GM18507 (cell line): ENCODE data around the gene CTAGE6.
"Not testable (repeated sequence)": the region's sequence is repeated elsewhere in the genome, so short reads cannot be mapped to it uniquely, and the experiment has no call there.

Experiments used
- DNase-seq: peaks from one replicate; pipeline ENCODE4 v3.0.0; 2011; ENCODE audit warnings: low read depth; ENCODE audit not compliant: insufficient read length; ENCODE audit errors: extremely low spot score
- FAIRE-seq: peaks from 2 replicates; lab custom pipeline; 2011; peaks lifted over from hg19 to GRCh38; lab: Jason Lieb, UNC

Gene CTAGE6

GRCh38 chr7:143757596-143757995, at the start of gene CTAGE6:
Gene CTAGE6, minus strand, starts transcription at chr7:143757696. Its CDS starts 38 bp downstream, at chr7:143757658.
- FAIRE-seq, DNase-seq: not testable (repeated sequence)

DNA sequence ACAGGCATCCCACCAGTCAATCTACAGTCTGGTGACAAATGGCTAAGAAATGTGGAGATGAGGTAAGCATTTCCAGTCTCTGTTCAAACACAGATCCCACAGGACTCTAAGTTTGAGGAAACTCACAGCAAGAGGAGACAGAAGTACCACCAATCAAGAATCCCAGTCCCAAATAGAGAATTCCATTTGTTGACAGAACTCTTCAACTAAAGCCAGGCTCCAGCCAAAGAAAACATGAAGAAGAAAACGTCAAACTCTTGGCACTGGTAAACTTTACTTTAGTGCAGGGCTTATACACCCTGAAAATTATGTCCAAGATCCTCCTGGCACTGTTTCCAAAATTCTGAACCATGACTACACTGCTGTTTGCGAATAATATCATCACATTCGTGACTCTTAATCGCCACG, 49.2 kb upstream of the CTAGE6 start:
- DNase-seq, FAIRE-seq: not testable (repeated sequence)

DNA sequence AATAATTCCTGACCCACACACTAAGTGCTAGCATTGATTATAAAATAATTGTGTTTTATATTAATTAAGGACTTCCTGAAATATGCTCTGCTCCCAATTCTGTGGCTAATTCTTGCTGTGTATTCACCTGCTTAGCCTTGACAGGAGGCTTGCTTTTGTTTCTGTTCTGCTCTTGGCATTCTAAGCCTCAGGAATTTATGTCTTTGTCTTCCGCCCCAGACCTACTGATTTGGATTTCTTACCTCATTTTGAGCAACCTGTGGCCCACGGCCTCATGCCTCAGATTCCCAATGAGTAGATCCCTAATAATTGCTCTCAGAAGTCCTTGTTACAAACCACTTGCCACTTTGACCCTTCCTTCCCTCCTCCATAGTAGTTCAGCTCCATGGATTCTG, 40.4 kb upstream of the CTAGE6 start:
- FAIRE-seq: not testable (repeated sequence)

DNA sequence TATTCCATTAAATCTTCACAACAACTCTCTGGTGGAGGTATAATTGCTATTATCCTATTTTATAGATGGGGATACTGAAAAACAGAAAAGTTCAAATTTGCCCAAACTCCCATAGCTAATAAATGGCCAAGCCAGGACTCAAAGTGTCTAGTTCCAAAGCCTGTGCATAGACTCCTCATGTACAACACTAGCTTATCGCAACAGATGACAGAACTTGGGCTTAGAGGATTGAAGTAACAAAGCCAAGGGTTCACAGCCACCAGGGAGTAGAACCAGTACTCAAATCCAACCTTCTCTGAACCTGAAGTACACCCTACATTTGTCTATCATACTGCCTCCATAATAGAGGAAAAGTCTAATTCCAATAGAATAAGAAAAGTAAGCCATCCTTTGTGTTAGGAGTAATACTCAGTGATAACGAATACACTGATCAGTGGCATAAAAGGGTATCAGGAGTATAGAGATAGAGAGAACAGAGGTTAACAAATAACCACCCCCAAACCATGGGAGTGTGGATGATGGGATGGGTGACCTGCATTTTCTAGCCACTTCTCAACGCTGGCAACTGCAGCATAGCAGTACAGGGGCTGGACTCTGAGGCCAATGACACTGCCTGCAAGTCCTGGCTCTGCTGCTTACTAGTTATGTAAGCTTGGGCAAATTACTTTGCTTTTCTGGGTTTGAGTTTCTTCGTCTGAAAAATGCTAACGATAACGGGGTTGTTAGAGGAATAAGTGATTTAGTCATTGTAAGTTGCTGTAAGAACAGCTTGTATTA, 39.8 kb upstream of the CTAGE6 start:
- DNase-seq, FAIRE-seq: not testable (repeated sequence)

More for the DNA sequence above, 40.4 kb upstream of the CTAGE6 start:
- DNase-seq: not testable (repeated sequence)

GRCh38 chr7:143795653-143796052, 38.2 kb upstream of the CTAGE6 start:
- not testable (repeated sequence) for FAIRE-seq, DNase-seq

- not testable (repeated sequence) for FAIRE-seq, DNase-seq
Measured at GRCh38 chr7:143792633-143793032, 35.1 kb upstream of the CTAGE6 start.

DNA sequence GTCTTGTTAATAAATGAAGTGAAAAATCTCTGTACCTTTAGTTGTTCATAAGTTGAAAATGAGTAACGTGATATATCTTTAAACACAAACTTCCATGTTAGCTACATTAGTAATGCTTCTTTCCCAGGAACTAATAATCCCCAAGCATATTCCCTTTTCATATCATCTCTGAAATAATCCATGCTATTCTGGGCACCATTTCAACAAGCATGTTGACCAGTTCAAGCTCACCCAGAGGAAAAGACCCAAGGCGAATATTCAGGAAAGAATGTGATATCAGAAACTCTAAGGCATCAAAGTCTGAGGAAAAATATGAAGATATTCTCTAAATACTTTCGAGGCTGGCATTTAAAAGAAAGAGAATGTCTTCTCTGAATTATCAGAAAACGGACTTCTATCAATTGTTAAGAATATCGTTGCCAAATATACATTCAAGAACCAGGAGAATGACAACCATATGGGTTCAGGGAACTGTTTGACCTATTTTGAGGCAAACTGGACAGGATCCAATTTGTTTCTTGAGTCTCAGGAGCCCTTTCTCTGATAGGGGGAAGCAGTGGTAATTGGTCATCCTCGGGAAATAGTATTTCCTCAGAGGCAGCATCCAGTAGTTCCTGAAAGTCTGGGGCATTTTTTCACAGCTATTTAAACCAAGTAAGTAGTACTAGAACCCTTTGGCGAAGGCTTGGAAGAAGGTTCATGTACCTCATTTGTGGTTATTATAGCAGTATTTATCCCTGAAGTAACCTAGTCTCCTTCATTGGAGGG, 28.1 kb upstream of the CTAGE6 start:
- FAIRE-seq, DNase-seq: not testable (repeated sequence)

DNA sequence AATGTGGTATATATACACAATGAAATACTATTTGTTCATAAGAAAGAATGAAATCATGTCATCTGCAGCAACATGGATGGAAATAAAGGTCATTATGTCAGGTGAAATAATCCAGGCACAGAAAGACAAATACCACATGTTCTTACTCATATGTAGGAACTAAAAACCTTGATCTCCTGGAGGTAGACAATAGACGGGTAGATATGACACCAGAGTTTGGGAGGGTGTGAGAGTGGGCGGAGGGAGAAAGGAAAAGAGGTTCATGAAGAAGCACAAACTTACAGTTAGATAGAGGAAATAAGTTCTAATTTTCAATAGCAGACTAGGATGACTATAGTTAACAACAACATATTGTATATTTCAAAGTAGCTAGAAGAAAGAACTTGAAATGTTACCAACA, 22.1 kb upstream of the CTAGE6 start:
- not testable (repeated sequence) for DNase-seq
- FAIRE-seq: peak; percentile 35

DNA sequence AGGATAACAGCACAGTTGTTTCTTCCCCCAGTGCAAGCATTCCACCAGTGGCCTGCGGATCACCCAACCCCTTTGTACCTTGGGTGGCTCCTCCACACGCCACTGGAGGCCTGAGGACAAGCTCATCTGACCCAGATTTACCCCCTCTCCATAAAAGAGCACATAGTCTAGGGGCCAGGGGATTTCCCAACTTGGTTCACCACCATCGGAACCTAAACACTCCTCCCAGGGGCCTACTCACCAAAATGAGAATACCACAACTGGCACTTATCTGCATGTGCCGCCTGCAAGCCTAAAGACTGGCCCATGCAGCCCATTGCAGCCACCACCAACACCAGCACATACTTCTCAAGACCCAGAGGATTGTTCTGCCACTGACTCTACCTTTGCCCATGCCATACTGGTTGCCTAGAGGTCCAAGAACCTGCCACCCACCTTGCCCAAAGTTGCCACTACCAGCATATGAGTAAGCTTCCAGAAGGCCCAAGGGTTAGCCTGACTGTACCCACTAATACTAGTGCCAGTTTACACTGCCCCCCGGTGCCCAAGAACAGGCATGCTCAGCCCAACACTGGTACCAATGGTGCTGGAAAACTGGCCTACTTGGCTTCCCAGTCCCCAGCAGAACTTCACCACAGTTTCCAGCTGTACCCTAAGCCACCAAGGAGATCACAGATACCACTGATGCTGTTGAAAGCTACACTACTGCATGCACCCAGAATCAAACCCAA, 15.4 kb upstream of the CTAGE6 start:
- not testable (repeated sequence) for FAIRE-seq, DNase-seq

- not testable (repeated sequence) for DNase-seq, FAIRE-seq
Measured at GRCh38 chr7:143767531-143767930, 10.0 kb upstream of the CTAGE6 start.

DNA sequence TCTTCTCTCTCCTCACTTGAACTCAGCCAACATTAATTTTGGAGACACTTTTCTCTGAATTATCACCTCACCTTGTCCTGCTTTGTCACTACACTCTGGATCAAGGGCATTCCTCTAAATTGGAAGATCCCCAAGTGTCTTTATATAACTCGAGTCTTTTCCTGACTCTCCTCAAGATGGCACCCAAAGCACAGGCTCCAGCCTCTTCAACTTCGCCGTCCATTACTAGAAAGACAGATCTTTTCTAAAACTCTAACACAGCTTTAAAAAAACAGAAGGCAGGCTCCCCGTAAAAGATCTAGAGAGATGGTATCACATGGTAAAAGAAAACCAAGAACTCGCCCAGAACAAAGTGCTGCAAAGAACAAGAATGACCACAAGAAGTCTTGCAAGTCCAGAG, 8.2 kb upstream of the CTAGE6 start:
- DNase-seq, FAIRE-seq: not testable (repeated sequence)

DNA sequence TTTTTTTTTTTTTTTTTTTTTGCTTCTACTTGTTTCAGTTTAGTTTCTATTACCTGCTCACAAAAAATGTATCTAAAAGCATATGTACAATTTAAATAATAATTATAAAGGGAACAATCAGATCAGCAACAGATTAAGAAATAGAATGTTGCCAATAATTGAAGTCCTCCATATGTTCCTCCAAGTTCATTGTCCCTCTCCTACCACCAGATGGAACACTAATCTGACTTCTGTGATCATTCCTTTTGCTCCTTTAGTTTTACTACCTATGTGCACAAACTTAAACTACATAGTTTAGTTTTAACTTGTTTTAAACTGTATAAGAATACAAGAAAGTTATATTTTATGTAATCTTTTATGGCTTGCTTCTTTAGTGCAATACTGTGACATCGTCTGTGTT, 5.6 kb upstream of the CTAGE6 start:
- FAIRE-seq: not testable (repeated sequence)

GRCh38 chr7:143745340-143745739, 12.2 kb downstream of the CTAGE6 start:
- not testable (repeated sequence) for DNase-seq, FAIRE-seq

More for the DNA sequence above, 5.6 kb upstream of the CTAGE6 start:
- not testable (repeated sequence) for DNase-seq

- DNase-seq: peak; percentile 22
- not testable (repeated sequence) for FAIRE-seq
Measured at GRCh38 chr7:143737037-143737819, 20.3 kb downstream of the CTAGE6 start.

DNA sequence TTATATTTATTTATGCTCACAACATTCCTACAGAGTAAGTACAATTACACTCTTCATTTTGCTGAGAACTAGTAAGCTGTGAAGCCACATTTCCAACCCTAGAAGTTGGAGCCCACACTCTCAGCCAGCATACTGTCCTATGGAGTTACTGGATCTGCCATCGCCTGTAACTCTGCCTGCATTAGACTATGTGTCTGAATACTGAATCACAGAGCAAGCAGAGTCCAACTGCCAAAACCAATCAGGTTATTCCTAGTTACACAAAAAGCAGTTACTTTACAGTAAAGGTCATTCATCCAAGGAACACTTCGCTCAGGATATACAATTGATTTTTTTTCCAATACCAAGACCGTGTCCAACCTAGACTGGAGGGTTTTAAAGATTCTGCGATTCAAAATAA, 21.5 kb downstream of the CTAGE6 start:
- no peak for DNase-seq
- no peak for FAIRE-seq

GRCh38 chr7:143733876-143734275, 23.6 kb downstream of the CTAGE6 start:
- DNase-seq (no peak), FAIRE-seq (no peak)

DNA sequence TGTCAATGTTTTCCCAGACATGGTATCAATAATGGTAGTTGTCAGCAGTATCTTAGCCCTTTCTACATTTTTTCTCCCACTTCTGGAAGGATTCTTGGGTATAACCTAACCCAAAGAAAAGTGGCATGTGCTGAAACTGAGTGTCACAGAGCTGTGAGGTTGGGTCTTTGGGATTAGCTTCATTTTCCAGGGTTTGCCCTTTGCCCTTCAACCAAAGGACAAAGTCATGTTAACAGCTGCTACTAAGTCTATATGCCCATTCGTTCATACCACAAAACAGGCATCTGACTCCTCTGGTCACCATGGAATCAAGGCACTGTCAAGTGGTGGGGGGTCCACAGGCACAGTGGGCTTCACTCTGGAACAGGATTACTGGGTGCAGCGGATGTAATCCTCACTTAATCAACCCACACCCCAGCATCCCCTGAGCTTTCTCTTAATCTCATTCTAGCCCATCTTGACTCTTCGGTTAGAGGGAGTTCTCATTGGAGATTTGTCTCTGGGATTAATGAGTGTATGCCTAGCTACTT, 29.1 kb downstream of the CTAGE6 start:
- no peak for DNase-seq
- FAIRE-seq: no peak

GRCh38 chr7:143727561-143727960, 29.9 kb downstream of the CTAGE6 start:
- FAIRE-seq, DNase-seq: not testable (repeated sequence)

- FAIRE-seq, DNase-seq: not testable (repeated sequence)
Measured at GRCh38 chr7:143726143-143726542, 31.4 kb downstream of the CTAGE6 start.
